HCT116 (cell line): ENCODE data around the gene C20orf141. TPM values are rescaled to one million over a fixed set of nuclear protein-coding genes. Genes with fewer than 3 reads are reported as not detected.

Experiments used
- ATAC-seq: fragments of 200-7000 bp; cut with Tn5 transposase; 2 replicates; pipeline ENCODE4 v1.9.1; 2020; ENCODE audit warnings: mild to moderate bottlenecking, moderate library complexity
- BruUV-seq: library from RNA; stranded (reverse); fragments of 400-500 nt; replicated peaks from 2 replicates; lab custom pipeline; 2021; lab: Mats Ljungman, UMichigan
- CTCF ChIA-PET: fragments of 300-600 bp; sonication (Branson Sonifier 250); formaldehyde crosslinking; loops from one replicate; lab custom pipeline; 2021; ENCODE audit warnings: antibody characterized with exemption; lab: Charles Lee
- POLR2A ChIA-PET: fragments of 300-600, 350-600 bp; sonication (Branson Sonifier 250); formaldehyde crosslinking; loops from one replicate; lab custom pipeline; 2021; ENCODE audit warnings: antibody characterized with exemption; lab: Charles Lee
- RAD21 ChIA-PET, 2 experiments: fragments of 300-600 bp; sonication (Branson Sonifier 250); formaldehyde crosslinking; loops; one replicate each; lab custom pipeline; 2023; ENCODE audit warnings: low total read pairs in 2 of 2; ENCODE audit not compliant: uncharacterized antibody in 2 of 2, unreplicated experiment in 2 of 2, low non-redundant PET in 1 of 2; lab: Charles Lee
- DNase-seq: peaks from one replicate; pipeline ENCODE4 v3.0.0-alpha.2; 2010; ENCODE audit warnings: low read depth, low spot score
- H2AFZ ChIP-seq: fragments of 200-600 bp; shearing (Covaris generic), sonication (generic); 2 replicates; pipeline ENCODE4 v1.6.1; 2017; ENCODE audit warnings: low read depth, mixed run types, mixed read lengths, antibody characterized with exemption, low read length; ENCODE audit not compliant: poor library complexity, severe bottlenecking
- H3K27ac ChIP-seq: 2 replicates; pipeline ENCODE4 v1.5.1; 2012; ENCODE audit warnings: low read depth, low read length
- H3K27me3 ChIP-seq: fragments of 200-600 bp; sonication (generic); 2 replicates; pipeline ENCODE4 v1.6.1; 2016; ENCODE audit warnings: mixed run types, low read length, mixed read lengths; ENCODE audit not compliant: insufficient read depth
- H3K36me3 ChIP-seq, 2 experiments: fragments of 200-500 bp in 1 of 2; fragments of 200-600 bp in 1 of 2; sonication (Bioruptor generic) in 1 of 2; sonication (generic) in 1 of 2; 2 replicates each; pipeline versions ENCODE4 v1.5.1 to v1.6.1; 2014 to 2016; ENCODE audit warnings: low read length in 2 of 2, inconsistent platforms in 1 of 2, mixed read lengths in 1 of 2, mixed run types in 1 of 2; ENCODE audit not compliant: insufficient read depth in 2 of 2, control insufficient read depth in 1 of 2
- H3K4me1 ChIP-seq, 2 experiments: fragments of 200-600 bp in 1 of 2; sonication (generic) in 1 of 2; 2 replicates each; pipeline versions ENCODE4 v1.5.1 to v1.6.1; 2012 to 2017; ENCODE audit warnings: low read length in 2 of 2, inconsistent platforms in 1 of 2, mild to moderate bottlenecking in 1 of 2, mixed read lengths in 1 of 2, mixed run types in 1 of 2, moderate library complexity in 1 of 2; ENCODE audit not compliant: insufficient read depth in 2 of 2, control insufficient read depth in 1 of 2
- H3K4me2 ChIP-seq: fragments of 200-600 bp; sonication (generic); 2 replicates; pipeline ENCODE4 v1.6.1; 2017; ENCODE audit warnings: mixed run types, low read length, mixed read lengths
- H3K4me3 ChIP-seq, 2 experiments: fragments of 200-600 bp in 1 of 2; sonication (generic) in 1 of 2; replicated peaks in 1 of 2; 2 replicates each; pipeline ENCODE4 v1.5.1; 2011 to 2016; ENCODE audit warnings: low read length in 2 of 2, control low read depth in 1 of 2, low read depth in 1 of 2, mild to moderate bottlenecking in 1 of 2, mixed read lengths in 1 of 2, mixed run types in 1 of 2
- H3K79me2 ChIP-seq: fragments of 200-600 bp; sonication (generic); 2 replicates; pipeline ENCODE4 v1.6.1; 2017; ENCODE audit warnings: mild to moderate bottlenecking, mixed run types, low read length, moderate library complexity, mixed read lengths; ENCODE audit not compliant: insufficient read depth
- H3K9ac ChIP-seq: fragments of 200-600 bp; sonication (generic); 2 replicates; pipeline ENCODE4 v1.6.1; 2016; ENCODE audit warnings: low read length, mixed read lengths
- H3K9me2 ChIP-seq: fragments of 200-600 bp; sonication (generic), shearing (Covaris generic); 2 replicates; pipeline ENCODE4 v1.6.1; 2017; ENCODE audit warnings: mixed run types, mild to moderate bottlenecking, moderate library complexity; ENCODE audit not compliant: insufficient read depth
- H3K9me3 ChIP-seq, 2 experiments: fragments of 200-500 bp in 1 of 2; fragments of 200-600 bp in 1 of 2; sonication (Bioruptor generic) in 1 of 2; sonication (generic) in 1 of 2; 2 replicates each; pipeline ENCODE4 v1.6.1; 2014 to 2017; ENCODE audit warnings: low read length in 2 of 2, mixed read lengths in 2 of 2, inconsistent platforms in 1 of 2, low read depth in 1 of 2, mild to moderate bottlenecking in 1 of 2, mixed run types in 1 of 2, moderate library complexity in 1 of 2; ENCODE audit not compliant: control insufficient read depth in 1 of 2, insufficient read depth in 1 of 2
- H4K20me1 ChIP-seq: fragments of 200-600 bp; sonication (generic), shearing (Covaris generic); 2 replicates; pipeline ENCODE4 v1.6.1; 2017; ENCODE audit warnings: mixed run types, mild to moderate bottlenecking, moderate library complexity; ENCODE audit not compliant: insufficient read depth
- CEBPB ChIP-seq: IDR thresholded peaks from 2 replicates; pipeline ENCODE4 v1.6.1; 2012; ENCODE audit warnings: low read depth
- ELF1 ChIP-seq: IDR thresholded peaks from 2 replicates; pipeline ENCODE4 v1.6.1; 2012; ENCODE audit warnings: low read depth, borderline replicate concordance
- EZH2 ChIP-seq: fragments of 200-600 bp; sonication (generic); IDR thresholded peaks from 2 replicates; pipeline ENCODE4 v1.6.1; 2017; ENCODE audit warnings: antibody characterized with exemption, mixed run types
- EZH2phosphoT487 ChIP-seq: fragments of 200-600 bp; IDR thresholded peaks from 2 replicates; pipeline ENCODE4 v1.6.1; 2018; ENCODE audit warnings: antibody characterized with exemption, borderline replicate concordance
- POLR2A ChIP-seq: IDR thresholded peaks from 2 replicates; pipeline ENCODE4 v1.7.0; 2011; ENCODE audit warnings: borderline replicate concordance; ENCODE audit not compliant: insufficient read depth, insufficient read length; ENCODE audit errors: extremely low read depth
- POLR2AphosphoS5 ChIP-seq: IDR thresholded peaks from 2 replicates; pipeline ENCODE4 v1.6.1; 2011; ENCODE audit warnings: mild to moderate bottlenecking, low read depth, low read length, moderate library complexity
- RAD21 ChIP-seq: IDR thresholded peaks from 2 replicates; pipeline ENCODE4 v1.6.1; 2012; ENCODE audit warnings: low read depth, mild to moderate bottlenecking
- SP1 ChIP-seq: IDR thresholded peaks from 2 replicates; pipeline ENCODE4 v1.6.1; 2012; ENCODE audit warnings: low read depth
- ZBTB33 ChIP-seq: IDR thresholded peaks from 2 replicates; pipeline ENCODE4 v1.6.1; 2011; ENCODE audit warnings: mild to moderate bottlenecking, low read length, moderate library complexity; ENCODE audit not compliant: insufficient replicate concordance; ENCODE audit errors: extremely low read depth
- intact Hi-C: fragments of 100-400 bp; cut with micrococcal nuclease; formaldehyde crosslinking; loops from 2 replicates; pipeline ENCODE4 v1.10.0; 2022
- total RNA-seq: library from RNA; stranded (reverse); gene quantifications from one replicate; pipeline ENCODE4 v1.2.1, GENCODE V29; 2021; ENCODE audit not compliant: unreplicated experiment
- TF ChIP-seq, protein P1 (sequence below): IDR thresholded peaks from 2 replicates; pipeline ENCODE4 v1.6.1; 2012
- TF ChIP-seq, protein P2 (sequence below): IDR thresholded peaks from 2 replicates; pipeline ENCODE4 v1.6.1; 2012

Gene C20orf141
- total RNA-seq, 1 experiment from 2014 or later, result not detected

DNA sequence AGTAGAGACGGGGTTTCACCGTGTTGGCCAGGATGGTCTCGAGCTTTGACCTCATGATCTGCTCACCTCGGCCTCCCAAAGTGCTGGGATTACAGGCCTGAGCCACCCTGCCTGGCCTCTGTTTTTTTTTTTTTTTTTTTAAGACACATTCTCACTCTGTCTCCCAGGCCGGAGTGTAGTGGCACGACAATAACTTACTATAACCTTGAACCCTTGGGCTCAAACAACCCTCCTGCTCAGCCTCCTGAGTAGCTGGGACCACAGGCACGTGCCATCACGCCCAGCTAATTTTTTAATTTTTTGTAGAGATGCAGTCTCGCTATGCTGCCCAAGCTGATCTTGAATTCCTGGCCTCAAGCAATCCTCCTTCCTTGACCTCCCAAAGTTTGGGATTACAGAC, 41.0 kb upstream of the C20orf141 start:
- no peaks in the 10 kb centered on the region; a peak in 1 of 4 replicates for H3K4me1 ChIP-seq
- H3K36me3 ChIP-seq, result no peaks in the 10 kb centered on the region
- no peaks in the 10 kb centered on the region for H3K9me3 ChIP-seq
- H3K79me2 ChIP-seq, result no peaks in the 10 kb centered on the region
- BruUV-seq, result no TSS peak
- DNase-seq, result no peak
- no peak overlapping the region for H3K9ac ChIP-seq
- H3K4me3 ChIP-seq, result no peak overlapping the region
- POLR2A ChIA-PET, result no interaction called here
- RAD21 ChIA-PET, result interaction anchor here in 1 of 2 experiments (0.7 kb wide), 1 partner anchor 10 kb away, joined by 5 read pairs; no protein-coding TSS in a partner anchor
- no peak for ATAC-seq
- H4K20me1 ChIP-seq, result no peaks in the 10 kb centered on the region
- H3K9me2 ChIP-seq, result no peaks in the 10 kb centered on the region
- no peaks in the 10 kb centered on the region for H3K27me3 ChIP-seq
- H2AFZ ChIP-seq, result no peak overlapping the region
- CTCF ChIA-PET, result no interaction called here
- intact Hi-C loops, result no loop called here
- H3K4me2 ChIP-seq, result no peak overlapping the region
- H3K27ac ChIP-seq, result no peak overlapping the region
- TF ChIP-seq ZBTB33 (no peak), POLR2A (no peak), EZH2phosphoT487 (no peak), POLR2AphosphoS5 (no peak), ELF1 (no peak), EZH2 (no peak), SP1 (no peak), RAD21 (no peak), CEBPB (no peak)
- TF ChIP-seq, protein P1, sequence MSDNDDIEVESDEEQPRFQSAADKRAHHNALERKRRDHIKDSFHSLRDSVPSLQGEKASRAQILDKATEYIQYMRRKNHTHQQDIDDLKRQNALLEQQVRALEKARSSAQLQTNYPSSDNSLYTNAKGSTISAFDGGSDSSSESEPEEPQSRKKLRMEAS, result no peak
- TF ChIP-seq, protein P2, sequence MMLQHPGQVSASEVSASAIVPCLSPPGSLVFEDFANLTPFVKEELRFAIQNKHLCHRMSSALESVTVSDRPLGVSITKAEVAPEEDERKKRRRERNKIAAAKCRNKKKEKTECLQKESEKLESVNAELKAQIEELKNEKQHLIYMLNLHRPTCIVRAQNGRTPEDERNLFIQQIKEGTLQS, result no peak
- TF ChIP-seq, all 23 proteins: peak for 0
